ENCODE data around the gene ZNF81.

ZNF81 gene

DNA sequence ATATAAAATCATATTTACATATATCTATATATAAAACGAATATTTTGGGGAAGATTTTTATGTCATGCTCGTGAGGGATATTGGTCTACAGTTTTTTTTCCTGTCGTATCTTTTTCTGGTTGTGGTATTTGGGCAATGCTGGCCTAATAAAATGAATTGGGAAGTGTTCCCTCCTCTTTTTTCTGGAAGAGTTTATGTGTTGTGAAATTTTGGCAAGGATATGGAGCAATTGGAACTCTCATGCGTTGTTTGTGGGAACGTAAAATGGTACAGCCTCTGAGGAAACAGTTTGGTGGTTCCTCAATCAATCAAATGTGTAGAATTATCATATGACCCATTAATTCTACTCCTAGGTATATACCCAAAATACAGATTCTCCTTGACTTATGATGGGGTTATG, 97.2 kb downstream of the ZNF81 start:
- H3K9me3 ChIP-seq (ENCODE audit: low read length): 0 out of 2 replicates have a peak, but pooled peaks cover 2% of the 10 kb centered on the region
- H3K27ac ChIP-seq (ENCODE audit: low read depth, low read length, poor library complexity, severe bottlenecking): no peak overlapping the region
- H3K4me1 ChIP-seq (ENCODE audit: insufficient read depth, low read length, severe bottlenecking): peaks cover 19% of the 10 kb centered on the region
- no peaks in the 10 kb centered on the region for H3K27me3 ChIP-seq (ENCODE audit: insufficient read depth, low read length)
- no peak overlapping the region for H3K4me2 ChIP-seq (ENCODE audit: low read length)
- no peaks in the 10 kb centered on the region for H3F3A ChIP-seq (ENCODE audit: insufficient read depth, low read length)
- H3K9me2 ChIP-seq (ENCODE audit: low read depth, low read length): no peaks in the 10 kb centered on the region
- H3K9ac ChIP-seq (ENCODE audit: low read length): no peak overlapping the region
- no peaks in the 10 kb centered on the region for H4K20me1 ChIP-seq (ENCODE audit: insufficient read depth, low read length)
- H3K36me3 ChIP-seq (ENCODE audit: insufficient read depth, low read length): no peaks in the 10 kb centered on the region
- no peak overlapping the region for H3K4me3 ChIP-seq (ENCODE audit: low read depth, low read length, poor library complexity, severe bottlenecking)
- H2AFZ ChIP-seq (ENCODE audit: low read length): no peak overlapping the region
- TF ChIP-seq, protein P1, sequence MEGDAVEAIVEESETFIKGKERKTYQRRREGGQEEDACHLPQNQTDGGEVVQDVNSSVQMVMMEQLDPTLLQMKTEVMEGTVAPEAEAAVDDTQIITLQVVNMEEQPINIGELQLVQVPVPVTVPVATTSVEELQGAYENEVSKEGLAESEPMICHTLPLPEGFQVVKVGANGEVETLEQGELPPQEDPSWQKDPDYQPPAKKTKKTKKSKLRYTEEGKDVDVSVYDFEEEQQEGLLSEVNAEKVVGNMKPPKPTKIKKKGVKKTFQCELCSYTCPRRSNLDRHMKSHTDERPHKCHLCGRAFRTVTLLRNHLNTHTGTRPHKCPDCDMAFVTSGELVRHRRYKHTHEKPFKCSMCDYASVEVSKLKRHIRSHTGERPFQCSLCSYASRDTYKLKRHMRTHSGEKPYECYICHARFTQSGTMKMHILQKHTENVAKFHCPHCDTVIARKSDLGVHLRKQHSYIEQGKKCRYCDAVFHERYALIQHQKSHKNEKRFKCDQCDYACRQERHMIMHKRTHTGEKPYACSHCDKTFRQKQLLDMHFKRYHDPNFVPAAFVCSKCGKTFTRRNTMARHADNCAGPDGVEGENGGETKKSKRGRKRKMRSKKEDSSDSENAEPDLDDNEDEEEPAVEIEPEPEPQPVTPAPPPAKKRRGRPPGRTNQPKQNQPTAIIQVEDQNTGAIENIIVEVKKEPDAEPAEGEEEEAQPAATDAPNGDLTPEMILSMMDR (IDR thresholded peaks at IDR 0.05; ENCODE audit: low read length): no peak
- TF ChIP-seq EZH2 (IDR thresholded peaks at IDR 0.05; ENCODE audit: borderline replicate concordance, low read length): no peak
- no peaks in the 10 kb centered on the region for H3K79me2 ChIP-seq (ENCODE audit: insufficient read depth, low read length)

DNA sequence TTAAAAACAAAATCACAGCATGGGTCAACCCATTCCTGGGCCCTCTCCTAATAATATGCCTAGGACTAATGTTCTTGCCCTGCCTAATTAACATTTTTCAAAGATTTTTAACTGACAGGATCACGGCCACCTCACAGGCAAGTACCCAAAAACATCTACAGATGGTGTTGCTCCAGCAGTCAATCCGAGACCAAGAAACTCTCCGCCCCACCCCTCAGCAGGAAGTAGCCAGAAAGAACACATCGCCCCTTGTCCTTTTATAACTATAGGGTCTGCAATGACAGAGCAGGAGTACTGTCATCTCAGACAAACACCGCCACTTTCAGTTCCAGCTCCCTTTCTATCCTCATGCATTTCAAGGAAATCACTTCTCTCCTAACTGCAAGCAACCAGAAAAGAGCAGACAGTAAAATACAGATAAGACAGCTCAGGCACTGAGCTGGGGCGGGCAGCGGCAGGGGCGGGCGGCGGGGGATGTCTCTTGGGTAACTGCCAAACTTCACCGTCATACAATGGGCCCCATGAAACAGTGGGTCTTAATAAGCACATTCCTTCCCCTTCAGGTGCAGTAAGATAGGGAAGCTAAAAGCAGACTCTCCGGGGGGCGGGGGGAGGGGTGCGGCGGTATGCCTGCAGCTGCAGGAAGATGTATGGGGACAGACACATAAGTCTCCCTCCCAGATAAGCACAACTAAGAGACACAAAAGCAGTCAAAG, 99.7 kb downstream of the ZNF81 start:
- Histone ChIP-seq H3K9me3 (ENCODE audit: low read length) (0 out of 2 replicates have a peak, but pooled peaks cover 2% of the 10 kb centered on the region), H3K9ac (ENCODE audit: low read length) (peak overlapping the region; percentile 37; the same call in 1 of the 2 replicates), H3F3A (ENCODE audit: insufficient read depth, low read length) (no peaks in the 10 kb centered on the region), H4K20me1 (ENCODE audit: insufficient read depth, low read length) (no peaks in the 10 kb centered on the region), H3K27ac (ENCODE audit: low read depth, low read length, poor library complexity, severe bottlenecking) (peak overlapping the region; percentile 82), H3K27me3 (ENCODE audit: insufficient read depth, low read length) (no peaks in the 10 kb centered on the region), H3K4me3 (ENCODE audit: low read depth, low read length, poor library complexity, severe bottlenecking) (peak overlapping the region; percentile 49), H3K36me3 (ENCODE audit: insufficient read depth, low read length) (no peaks in the 10 kb centered on the region), H3K79me2 (ENCODE audit: insufficient read depth, low read length) (no peaks in the 10 kb centered on the region), H3K4me2 (ENCODE audit: low read length) (peak overlapping the region; percentile 62), H3K4me1 (ENCODE audit: insufficient read depth, low read length, severe bottlenecking) (peaks cover 19% of the 10 kb centered on the region), H2AFZ (ENCODE audit: low read length) (no peak overlapping the region), H3K9me2 (ENCODE audit: low read depth, low read length) (no peaks in the 10 kb centered on the region)
- TF ChIP-seq, protein P1 (IDR thresholded peaks at IDR 0.05; ENCODE audit: low read length): no peak
- TF ChIP-seq EZH2 (IDR thresholded peaks at IDR 0.05; ENCODE audit: borderline replicate concordance, low read length): no peak

DNA sequence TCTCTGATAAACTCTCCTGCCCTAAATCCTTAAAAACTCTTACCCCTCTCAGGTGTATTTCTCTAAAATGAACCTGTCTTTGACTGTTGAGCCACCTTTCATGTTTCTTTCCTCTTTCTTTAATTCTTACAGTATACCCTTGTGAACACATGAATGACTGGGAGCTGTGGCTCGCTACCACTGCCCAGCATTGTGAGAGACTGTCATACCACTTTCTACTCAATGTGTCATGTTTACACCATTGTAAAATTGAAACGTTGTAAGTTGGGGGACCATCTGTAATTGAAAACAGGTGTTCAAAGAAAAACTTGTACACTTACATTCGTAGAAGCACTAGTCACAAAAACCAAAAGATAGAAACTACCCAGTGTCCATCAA, 100.2 kb downstream of the ZNF81 start:
- TF ChIP-seq, protein P1 (IDR thresholded peaks at IDR 0.05; ENCODE audit: low read length): no peak
- no peak for TF ChIP-seq EZH2 (IDR thresholded peaks at IDR 0.05; ENCODE audit: borderline replicate concordance, low read length)
- H3F3A ChIP-seq (ENCODE audit: insufficient read depth, low read length): no peaks in the 10 kb centered on the region
- H3K9me3 ChIP-seq (ENCODE audit: low read length): 0 out of 2 replicates have a peak, but pooled peaks cover 2% of the 10 kb centered on the region
- H3K27ac ChIP-seq (ENCODE audit: low read depth, low read length, poor library complexity, severe bottlenecking): peak overlapping the region; percentile 82
- H3K36me3 ChIP-seq (ENCODE audit: insufficient read depth, low read length): no peaks in the 10 kb centered on the region
- H3K4me2 ChIP-seq (ENCODE audit: low read length): peak overlapping the region; percentile 62
- H3K4me3 ChIP-seq (ENCODE audit: low read depth, low read length, poor library complexity, severe bottlenecking): peak overlapping the region; percentile 49
- H4K20me1 ChIP-seq (ENCODE audit: insufficient read depth, low read length): no peaks in the 10 kb centered on the region
- H3K9ac ChIP-seq (ENCODE audit: low read length): no peak overlapping the region; the same call in 1 of the 2 replicates
- no peaks in the 10 kb centered on the region for H3K9me2 ChIP-seq (ENCODE audit: low read depth, low read length)
- no peaks in the 10 kb centered on the region for H3K79me2 ChIP-seq (ENCODE audit: insufficient read depth, low read length)
- no peak overlapping the region for H2AFZ ChIP-seq (ENCODE audit: low read length)
- H3K4me1 ChIP-seq (ENCODE audit: insufficient read depth, low read length, severe bottlenecking): peaks cover 19% of the 10 kb centered on the region
- no peaks in the 10 kb centered on the region for H3K27me3 ChIP-seq (ENCODE audit: insufficient read depth, low read length)
